GM12875 (cell line): Measurements from ENCODE around the gene SLC10A7.

ENCODE experiments used
- H3K4me3 ChIP-seq: one replicate; pipeline ENCODE4 v1.5.1; 2011; ENCODE audit warnings: low read depth, low read length, control low read depth
- CTCF ChIP-seq: IDR thresholded peaks from 2 replicates; pipeline ENCODE4 v1.5.1; 2011; ENCODE audit warnings: low read depth, mild to moderate bottlenecking, control low read depth, inconsistent platforms, low read length, moderate library complexity, borderline replicate concordance; ENCODE audit not compliant: insufficient read depth

The SLC10A7 gene

GRCh38 chr4:146482788-146483187 is 39.0 kb downstream of the SLC10A7 start:
- no peak for TF ChIP-seq CTCF

GRCh38 chr4:146481246-146481645 is 40.5 kb downstream of the SLC10A7 start:
- no peak for TF ChIP-seq CTCF

More at GRCh38 chr4:146482788-146483187, 39.0 kb downstream of the SLC10A7 start:
- no peak overlapping the region for H3K4me3 ChIP-seq

GRCh38 chr4:146478009-146478408 is 43.7 kb downstream of the SLC10A7 start:
- no peak for TF ChIP-seq CTCF
- H3K4me3 ChIP-seq, result no peak overlapping the region

More at GRCh38 chr4:146481246-146481645, 40.5 kb downstream of the SLC10A7 start:
- H3K4me3 ChIP-seq, result no peak overlapping the region

- H3K4me3 ChIP-seq, result no peak overlapping the region
- no peak for TF ChIP-seq CTCF
Observed at GRCh38 chr4:146477054-146477453, 44.7 kb downstream of the SLC10A7 start.

GRCh38 chr4:146472404-146472803 is 49.3 kb downstream of the SLC10A7 start:
- TF ChIP-seq CTCF, result no peak
- H3K4me3 ChIP-seq, result no peak overlapping the region

GRCh38 chr4:146470604-146471003 is 51.1 kb downstream of the SLC10A7 start:
- TF ChIP-seq CTCF, result no peak

GRCh38 chr4:146469022-146469421 is 52.7 kb downstream of the SLC10A7 start:
- no peak for TF ChIP-seq CTCF
- H3K4me3 ChIP-seq, result no peak overlapping the region

More at GRCh38 chr4:146470604-146471003, 51.1 kb downstream of the SLC10A7 start:
- H3K4me3 ChIP-seq, result no peak overlapping the region
